Measurements from ENCODE around the gene CAVIN1.
"Not testable (repeated sequence)": the region's sequence is repeated elsewhere in the genome, so short reads cannot be mapped to it uniquely, and the experiment has no call there.

CAVIN1 gene

GRCh38 chr17:42431758-42432161, 8.7 kb upstream of the CAVIN1 start:
- DNase-seq (ENCODE audit: low spot score), result no peak

- no peak for DNase-seq (ENCODE audit: low spot score)
Measured at GRCh38 chr17:42429726-42430447, 6.8 kb upstream of the CAVIN1 start.

GRCh38 chr17:42428141-42428944, 5.3 kb upstream of the CAVIN1 start:
- peak; percentile 61 for DNase-seq (ENCODE audit: low spot score)

GRCh38 chr17:42424991-42425610, 2.0 kb upstream of the CAVIN1 start:
- no peak for DNase-seq (ENCODE audit: low spot score)

- DNase-seq (ENCODE audit: low spot score), result no peak
Measured at GRCh38 chr17:42423766-42424165, 710 bp upstream of the CAVIN1 start.

GRCh38 chr17:42422412-42422957, 571 bp downstream of the CAVIN1 start:
- peak; percentile 5 for DNase-seq (ENCODE audit: low spot score)

GRCh38 chr17:42421507-42422338, 1.3 kb downstream of the CAVIN1 start:
- no peak for DNase-seq (ENCODE audit: low spot score)

- no peak for DNase-seq (ENCODE audit: low spot score)
Measured at GRCh38 chr17:42421136-42421506, 1.9 kb downstream of the CAVIN1 start.

- not testable (repeated sequence) for DNase-seq (ENCODE audit: low spot score)
Measured at GRCh38 chr17:42417981-42418380, 5.1 kb downstream of the CAVIN1 start.

- DNase-seq (ENCODE audit: low spot score), result peak; percentile 48
Measured at GRCh38 chr17:42414704-42415409, 8.2 kb downstream of the CAVIN1 start.

GRCh38 chr17:42413464-42414040, 9.5 kb downstream of the CAVIN1 start:
- DNase-seq (ENCODE audit: low spot score), result no peak

GRCh38 chr17:42411905-42412679, 11.0 kb downstream of the CAVIN1 start:
- DNase-seq (ENCODE audit: low spot score), result no peak

GRCh38 chr17:42411361-42411760, 11.7 kb downstream of the CAVIN1 start:
- no peak for DNase-seq (ENCODE audit: low spot score)

- no peak for DNase-seq (ENCODE audit: low spot score)
Measured at GRCh38 chr17:42410319-42410685, 12.8 kb downstream of the CAVIN1 start.

GRCh38 chr17:42409523-42410318, 13.3 kb downstream of the CAVIN1 start:
- DNase-seq (ENCODE audit: low spot score), result no peak

- no peak for DNase-seq (ENCODE audit: low spot score)
Measured at GRCh38 chr17:42408061-42408460, 15.0 kb downstream of the CAVIN1 start.

GRCh38 chr17:42407289-42407836, 15.7 kb downstream of the CAVIN1 start:
- DNase-seq (ENCODE audit: low spot score), result peak; percentile 67

GRCh38 chr17:42406615-42407288, 16.3 kb downstream of the CAVIN1 start:
- no peak for DNase-seq (ENCODE audit: low spot score)

Measured in CD4-positive, alpha-beta T cell treated with Interleukin-2 at 100 ng/mL for 4 hours (primary cell).